Right atrium auricular region (tissue), 2 donors: ENCODE data around the gene TRAF4. TPM values are rescaled to one million over a fixed set of nuclear protein-coding genes. Genes with fewer than 3 reads are reported as not detected.
"Not testable (repeated sequence)": the region's sequence is repeated elsewhere in the genome, so short reads cannot be mapped to it uniquely, and the experiment has no call there.

Experiments used
- DNase-seq: peaks from one replicate; pipeline ENCODE4 v3.0.0-alpha.2; 2019; ENCODE audit warnings: low spot score
- H3K27ac ChIP-seq, 2 donors: fragments of 200-600 bp; sonication (generic); 1 replicate in 1 of 2; 2 replicates in 1 of 2; pipeline ENCODE4 v1.5.1; 2016 to 2019
- H3K27me3 ChIP-seq, 2 donors: fragments of 200-600 bp; sonication (generic); one replicate each; pipeline versions ENCODE4 v1.5.1 to v1.6.0; 2017 to 2019
- H3K36me3 ChIP-seq: fragments of 200-600 bp; sonication (generic); one replicate; pipeline ENCODE4 v1.5.1; 2016
- H3K4me1 ChIP-seq, 2 donors: fragments of 200-600 bp; sonication (generic); one replicate each; pipeline versions ENCODE4 v1.5.1 to v1.6.0; 2017 to 2019
- H3K4me3 ChIP-seq, 2 donors: fragments of 200-600 bp; sonication (generic); 1 replicate in 1 of 2; 2 replicates in 1 of 2; pipeline ENCODE4 v1.5.1; 2017 to 2019; ENCODE audit warnings: mild to moderate bottlenecking in 1 of 2, moderate library complexity in 1 of 2
- H3K9me3 ChIP-seq, 2 donors: fragments of 200-600 bp; sonication (generic); one replicate each; pipeline ENCODE4 v1.5.1; 2019
- CTCF ChIP-seq, 2 donors: fragments of 200-600 bp; sonication (generic); IDR thresholded peaks; one replicate each; pipeline ENCODE4 v1.5.1; 2019; ENCODE audit warnings: antibody characterized with exemption in 2 of 2
- total RNA-seq, 2 donors: library from RNA; depleted of rRNA; stranded (reverse); fragments of >200 nt; gene quantifications; one replicate each; pipeline ENCODE4 v1.1.0, GENCODE V29; 2016

Gene TRAF4
- total RNA-seq, 2 donors from 2014 or later: 3.3 to 6.7 TPM

DNA sequence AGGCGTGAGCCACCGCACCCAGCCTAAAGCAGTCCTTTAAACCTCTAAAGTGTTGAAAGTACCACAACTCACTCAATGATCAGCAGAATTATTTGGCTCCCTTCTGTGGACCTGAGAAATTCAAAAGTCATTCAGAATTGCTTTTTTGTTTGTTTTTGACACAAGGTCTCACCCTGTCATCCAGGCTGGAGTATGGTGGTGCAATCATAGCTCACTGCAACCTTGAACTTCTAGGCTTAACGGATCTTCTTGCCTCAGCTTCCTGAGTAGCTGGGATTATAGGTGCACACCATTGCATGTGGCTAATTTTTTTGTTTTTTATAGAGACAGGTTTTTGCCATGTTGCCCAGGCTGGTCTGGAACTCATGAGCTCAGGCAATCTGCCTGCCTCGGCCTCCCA, 44.3 kb downstream of the TRAF4 start:
- DNase-seq: no peak
- Histone ChIP-seq H3K4me1 (no peaks in the 10 kb centered on the region), H3K27me3 (no peaks in the 10 kb centered on the region), H3K9me3 (no peaks in the 10 kb centered on the region), H3K4me3 (no peak overlapping the region), H3K36me3 (no peaks in the 10 kb centered on the region), H3K27ac (no peak overlapping the region)
- TF ChIP-seq CTCF (IDR thresholded peaks at IDR 0.05): no peak

GRCh38 chr17:28792877-28793661, 49.3 kb downstream of the TRAF4 start:
- H3K27ac ChIP-seq: no peak overlapping the region

DNA sequence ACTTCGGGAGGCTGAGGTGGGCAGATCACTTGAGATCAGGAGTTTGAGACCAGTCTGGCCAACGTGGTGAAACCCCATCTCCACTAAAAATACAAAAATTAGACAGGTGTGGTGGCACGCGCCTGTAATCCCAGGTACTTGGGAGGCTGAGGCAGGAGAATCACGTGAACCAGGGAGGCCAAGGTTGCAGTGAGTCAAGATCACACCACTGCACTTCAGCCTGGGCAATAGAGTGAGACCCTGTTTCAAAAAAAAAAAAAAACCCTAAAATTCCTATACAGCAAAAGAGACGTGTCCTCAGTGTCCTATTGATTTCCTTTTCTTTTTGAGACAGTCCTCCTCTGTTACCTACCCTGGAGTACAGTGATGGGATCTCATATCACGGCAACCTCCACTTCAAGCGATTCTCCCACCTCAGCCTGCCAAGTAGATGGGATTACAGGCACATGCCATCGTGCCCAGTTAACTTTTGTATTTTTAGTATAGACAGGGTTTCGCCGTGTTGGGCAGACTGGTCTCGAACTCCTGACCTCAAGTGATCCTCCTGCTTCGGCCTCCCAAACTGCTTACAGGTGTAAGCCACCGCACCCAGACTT, 51.1 kb downstream of the TRAF4 start:
- not testable (repeated sequence) for H3K4me3 ChIP-seq, DNase-seq, H3K4me1 ChIP-seq, H3K9me3 ChIP-seq, H3K27me3 ChIP-seq, H3K36me3 ChIP-seq, H3K27ac ChIP-seq

More at GRCh38 chr17:28792877-28793661, 49.3 kb downstream of the TRAF4 start:
- TF ChIP-seq CTCF (IDR thresholded peaks at IDR 0.05): no peak
- Histone ChIP-seq H3K4me3 (no peak overlapping the region), H3K4me1 (peaks cover 0 to 4% of the 10 kb centered on the region in 2 donors), H3K36me3 (no peaks in the 10 kb centered on the region), H3K27me3 (no peaks in the 10 kb centered on the region), H3K9me3 (no peaks in the 10 kb centered on the region)
- no peak for DNase-seq

- Histone ChIP-seq H3K27me3 (no peaks in the 10 kb centered on the region), H3K4me1 (peaks cover 0 to 4% of the 10 kb centered on the region in 2 donors), H3K27ac (no peak overlapping the region), H3K9me3 (no peaks in the 10 kb centered on the region), H3K36me3 (no peaks in the 10 kb centered on the region), H3K4me3 (no peak overlapping the region)
- no peak for TF ChIP-seq CTCF (IDR thresholded peaks at IDR 0.05)
- DNase-seq: no peak
Measured at GRCh38 chr17:28796062-28796461, 52.3 kb downstream of the TRAF4 start.

Other genes with a start within 250 kb of the TRAF4 start
- not detected for gene FOXN1, start 237.7 kb upstream of the TRAF4 start, total RNA-seq
- gene UNC119, start 191.4 kb upstream of the TRAF4 start, total RNA-seq: 10 to 100 TPM; 19.6 to 30.3 TPM
- gene PIGS, start 172.5 kb upstream of the TRAF4 start, total RNA-seq: 10 to 100 TPM; 51.6 to 74.8 TPM
- 100 to 1,000 TPM; 355 to 363 TPM for gene ALDOC, start 167.1 kb upstream of the TRAF4 start, total RNA-seq
- 1 to 10 TPM in 1 of 2 donors, under 1 TPM in 1; 0.98 to 1.1 TPM for gene SPAG5, start 145.0 kb upstream of the TRAF4 start, total RNA-seq
- gene RSKR, start 129.8 kb upstream of the TRAF4 start, total RNA-seq: 1 to 10 TPM; 1.3 to 1.8 TPM
- gene BLTP2, start 98.9 kb upstream of the TRAF4 start, total RNA-seq: 10 to 100 TPM; 62.5 to 70.3 TPM
- gene SDF2, start 82.1 kb upstream of the TRAF4 start, total RNA-seq: 10 to 100 TPM; 23.0 to 32.5 TPM
- 10 to 100 TPM; 28.5 to 45.4 TPM for gene SUPT6H, start 81.8 kb upstream of the TRAF4 start, total RNA-seq
- 1 to 10 TPM in 1 of 2 donors, under 1 TPM in 1; 0.94 to 1.4 TPM for gene PROCA1, start 32.1 kb upstream of the TRAF4 start, total RNA-seq
- gene RAB34, start 26.1 kb upstream of the TRAF4 start, total RNA-seq: 100 to 1,000 TPM in 1 of 2 donors, 10 to 100 TPM in 1; 55.8 to 139 TPM
- gene RPL23A, start 24.0 kb upstream of the TRAF4 start, total RNA-seq: 100 to 1,000 TPM; 231 to 505 TPM
- gene TLCD1, start 17.8 kb upstream of the TRAF4 start, total RNA-seq: 1 to 10 TPM in 1 of 2 donors, not detected in 1; 1.7 TPM
- gene NEK8, start 15.2 kb upstream of the TRAF4 start, total RNA-seq: 1 to 10 TPM; 1.0 to 1.1 TPM
- gene FAM222B, start 98.8 kb downstream of the TRAF4 start, total RNA-seq: 10 to 100 TPM; 26.5 to 30.0 TPM
- gene ERAL1, start 111.0 kb downstream of the TRAF4 start, total RNA-seq: 10 to 100 TPM; 32.0 to 51.4 TPM
- 10 to 100 TPM; 52.8 to 57.7 TPM for gene FLOT2, start 153.7 kb downstream of the TRAF4 start, total RNA-seq
- 1 to 10 TPM; 2.5 to 3.9 TPM for gene DHRS13, start 159.1 kb downstream of the TRAF4 start, total RNA-seq
- gene PHF12, start 207.5 kb downstream of the TRAF4 start, total RNA-seq: 10 to 100 TPM; 19.6 to 35.7 TPM